Vagina (tissue), 2 donors: Measurements from ENCODE around the gene PSMA6. TPM values are rescaled to one million over a fixed set of nuclear protein-coding genes. Genes with fewer than 3 reads are reported as not detected.
A peak's percentile ranks its signal among the peaks of the same experiment; 100 is the strongest.
"Not testable (repeated sequence)": the region's sequence is repeated elsewhere in the genome, so short reads cannot be mapped to it uniquely, and the experiment has no call there.

Experiments used
- DNase-seq, 2 donors: peaks; one replicate each; pipeline ENCODE4 v3.0.0-alpha.2; 2017; ENCODE audit errors: extremely low spot score in 2 of 2
- H3K27ac ChIP-seq: fragments of 200-600 bp; sonication (generic); one replicate; pipeline ENCODE4 v1.5.1; 2019
- H3K27me3 ChIP-seq: fragments of 200-600 bp; sonication (generic); one replicate; pipeline ENCODE4 v1.5.1; 2019
- H3K36me3 ChIP-seq, 2 donors: fragments of 200-600 bp; sonication (generic); one replicate each; pipeline ENCODE4 v1.5.1; 2017 to 2019
- H3K4me1 ChIP-seq: fragments of 200-600 bp; sonication (generic); one replicate; pipeline ENCODE4 v1.5.1; 2019
- H3K4me3 ChIP-seq, 2 donors: fragments of 200-600 bp; sonication (generic); 1 replicate in 1 of 2; 2 replicates in 1 of 2; pipeline ENCODE4 v1.5.1; 2016 to 2019
- H3K9me3 ChIP-seq: fragments of 200-600 bp; sonication (generic); one replicate; pipeline ENCODE4 v1.5.1; 2019
- CTCF ChIP-seq, 3 experiments: fragments of 450-650 bp in 2 of 3; fragments of 200-600 bp in 1 of 3; sonication (generic) in 1 of 3; IDR thresholded peaks; one replicate each; pipeline ENCODE4 v1.5.1; 2017 to 2019; ENCODE audit warnings: antibody characterized with exemption in 3 of 3, mild to moderate bottlenecking in 2 of 3, moderate library complexity in 2 of 3
- POLR2A ChIP-seq, 2 donors: fragments of 450-650 bp; IDR thresholded peaks; one replicate each; pipeline ENCODE4 v1.6.1; 2017; ENCODE audit warnings: antibody characterized with exemption in 2 of 2, mild to moderate bottlenecking in 2 of 2, moderate library complexity in 2 of 2
- POLR2AphosphoS5 ChIP-seq, 2 donors: sonication (generic); formaldehyde crosslinking; IDR thresholded peaks; one replicate each; pipeline ENCODE4 v1.9.0; 2017; ENCODE audit warnings: antibody characterized with exemption in 2 of 2, mild to moderate bottlenecking in 2 of 2, low read depth in 1 of 2; ENCODE audit not compliant: insufficient read depth in 1 of 2
- intact Hi-C: fragments of 100-400 bp; cut with DNase I; formaldehyde crosslinking; loops from one replicate; pipeline ENCODE4 v1.15.1; 2023
- total RNA-seq: library from RNA; depleted of rRNA; stranded (reverse); fragments of >200 nt; gene quantifications from one replicate; pipeline ENCODE4 v1.2.3, GENCODE V29; 2016

Gene PSMA6
- total RNA-seq, 1 donor from 2014 or later: 76.9 TPM

- no peak overlapping the region for H3K4me3 ChIP-seq
- no peaks in the 10 kb centered on the region for H3K36me3 ChIP-seq
- H3K27ac ChIP-seq: peak overlapping the region; percentile 91
- H3K27me3 ChIP-seq: no peaks in the 10 kb centered on the region
- TF ChIP-seq POLR2AphosphoS5 (IDR thresholded peaks at IDR 0.05; ENCODE audit: insufficient read depth in 1 of 2, low read depth in 1 of 2): no peak
- TF ChIP-seq CTCF (IDR thresholded peaks at IDR 0.05): no peak
- TF ChIP-seq POLR2A (IDR thresholded peaks at IDR 0.05): no peak
- H3K4me1 ChIP-seq: peaks cover 56% of the 10 kb centered on the region
- no peak for DNase-seq
- intact Hi-C loops: no loop called here
- no peaks in the 10 kb centered on the region for H3K9me3 ChIP-seq
Measured at GRCh38 chr14:35343702-35344101, 51.5 kb downstream of the PSMA6 start.

GRCh38 chr14:35344107-35344807, 52.1 kb downstream of the PSMA6 start:
- DNase-seq: no peak
- peaks cover 51% of the 10 kb centered on the region for H3K4me1 ChIP-seq
- H3K27ac ChIP-seq: no peak overlapping the region
- no peak overlapping the region for H3K4me3 ChIP-seq
- H3K27me3 ChIP-seq: no peaks in the 10 kb centered on the region
- H3K36me3 ChIP-seq: no peaks in the 10 kb centered on the region
- no peaks in the 10 kb centered on the region for H3K9me3 ChIP-seq
- intact Hi-C loops: no loop called here
- no peak for TF ChIP-seq CTCF (IDR thresholded peaks at IDR 0.05)
- TF ChIP-seq POLR2AphosphoS5 (IDR thresholded peaks at IDR 0.05; ENCODE audit: insufficient read depth in 1 of 2, low read depth in 1 of 2): no peak
- TF ChIP-seq POLR2A (IDR thresholded peaks at IDR 0.05): no peak

DNA sequence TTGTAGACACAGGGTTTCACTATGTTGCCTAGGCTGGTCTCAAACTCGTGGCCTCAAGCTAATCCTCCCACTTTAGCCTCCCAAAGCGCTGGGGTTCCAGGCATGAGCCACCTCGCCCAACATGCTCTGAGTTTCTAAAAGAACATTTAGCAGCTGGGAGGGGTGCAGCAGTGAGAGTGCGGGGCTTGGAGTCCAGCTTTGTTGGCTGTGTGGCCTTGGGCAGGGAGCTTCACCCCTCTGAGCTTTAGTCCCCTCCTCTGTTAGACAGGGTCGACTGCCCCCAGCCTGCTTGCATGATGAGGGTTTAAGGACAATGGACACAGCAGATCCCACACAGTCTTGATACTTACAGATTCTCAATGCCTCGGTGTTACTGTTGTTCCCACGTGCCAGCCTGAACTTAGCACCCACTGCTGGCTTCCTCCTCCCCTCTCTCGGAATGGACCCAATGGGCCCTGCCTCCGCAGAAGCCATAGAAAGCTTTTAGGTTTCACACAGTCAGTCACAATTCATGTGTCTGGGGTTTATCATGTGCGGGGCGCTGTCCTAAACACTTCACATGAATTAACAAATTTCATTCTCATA, 54.6 kb downstream of the PSMA6 start:
- Histone ChIP-seq H3K4me3 (no peak overlapping the region), H3K4me1 (peaks cover 25% of the 10 kb centered on the region), H3K27ac (no peak overlapping the region), H3K27me3 (no peaks in the 10 kb centered on the region), H3K36me3 (no peaks in the 10 kb centered on the region), H3K9me3 (no peaks in the 10 kb centered on the region)
- intact Hi-C loops: no loop called here
- DNase-seq: no peak
- TF ChIP-seq POLR2A (IDR thresholded peaks at IDR 0.05) (no peak), CTCF (IDR thresholded peaks at IDR 0.05) (no peak), POLR2AphosphoS5 (IDR thresholded peaks at IDR 0.05; ENCODE audit: insufficient read depth in 1 of 2, low read depth in 1 of 2) (no peak)

GRCh38 chr14:35347323-35348043, 55.3 kb downstream of the PSMA6 start:
- DNase-seq: no peak
- Histone ChIP-seq H3K27me3 (no peaks in the 10 kb centered on the region), H3K4me3 (no peak overlapping the region), H3K27ac (no peak overlapping the region), H3K4me1 (peaks cover 19% of the 10 kb centered on the region), H3K9me3 (no peaks in the 10 kb centered on the region), H3K36me3 (no peaks in the 10 kb centered on the region)
- intact Hi-C loops: no loop called here
- no peak for TF ChIP-seq POLR2AphosphoS5 (IDR thresholded peaks at IDR 0.05; ENCODE audit: insufficient read depth in 1 of 2, low read depth in 1 of 2)
- no peak for TF ChIP-seq CTCF (IDR thresholded peaks at IDR 0.05)
- no peak for TF ChIP-seq POLR2A (IDR thresholded peaks at IDR 0.05)

DNA sequence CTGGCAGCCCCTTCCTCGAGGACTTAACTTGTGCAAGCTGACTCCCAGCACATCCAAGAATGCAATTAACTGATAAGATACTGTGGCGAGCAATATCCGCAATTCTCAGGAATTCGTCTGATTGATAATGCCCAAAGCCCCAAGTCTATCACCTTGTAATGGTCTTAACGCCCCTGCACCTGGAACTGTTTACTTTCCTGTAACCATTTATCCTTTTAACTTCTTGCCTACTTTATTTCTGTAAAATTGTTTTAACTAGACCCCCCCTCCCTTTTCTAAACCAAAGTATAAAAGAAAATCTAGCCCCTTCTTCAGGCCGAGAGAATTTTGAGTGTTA, 55.8 kb downstream of the PSMA6 start:
- H3K27me3 ChIP-seq, H3K27ac ChIP-seq, intact Hi-C loops, DNase-seq, H3K36me3 ChIP-seq, H3K4me3 ChIP-seq, H3K9me3 ChIP-seq: not testable (repeated sequence)
- H3K4me1 ChIP-seq: peaks cover 13% of the 10 kb centered on the region
